GM18870 (cell line): ENCODE results near the gene MS4A14.
"Not testable (repeated sequence)": the region's sequence is repeated elsewhere in the genome, so short reads cannot be mapped to it uniquely, and the experiment has no call there.

Source experiments
- ATAC-seq: cut with Tn5 transposase; IDR thresholded peaks from one replicate; pipeline ENCODE4 v1.9.1; 2021; ENCODE audit warnings: moderate library complexity; ENCODE audit not compliant: unreplicated experiment

The MS4A14 gene, protein sequence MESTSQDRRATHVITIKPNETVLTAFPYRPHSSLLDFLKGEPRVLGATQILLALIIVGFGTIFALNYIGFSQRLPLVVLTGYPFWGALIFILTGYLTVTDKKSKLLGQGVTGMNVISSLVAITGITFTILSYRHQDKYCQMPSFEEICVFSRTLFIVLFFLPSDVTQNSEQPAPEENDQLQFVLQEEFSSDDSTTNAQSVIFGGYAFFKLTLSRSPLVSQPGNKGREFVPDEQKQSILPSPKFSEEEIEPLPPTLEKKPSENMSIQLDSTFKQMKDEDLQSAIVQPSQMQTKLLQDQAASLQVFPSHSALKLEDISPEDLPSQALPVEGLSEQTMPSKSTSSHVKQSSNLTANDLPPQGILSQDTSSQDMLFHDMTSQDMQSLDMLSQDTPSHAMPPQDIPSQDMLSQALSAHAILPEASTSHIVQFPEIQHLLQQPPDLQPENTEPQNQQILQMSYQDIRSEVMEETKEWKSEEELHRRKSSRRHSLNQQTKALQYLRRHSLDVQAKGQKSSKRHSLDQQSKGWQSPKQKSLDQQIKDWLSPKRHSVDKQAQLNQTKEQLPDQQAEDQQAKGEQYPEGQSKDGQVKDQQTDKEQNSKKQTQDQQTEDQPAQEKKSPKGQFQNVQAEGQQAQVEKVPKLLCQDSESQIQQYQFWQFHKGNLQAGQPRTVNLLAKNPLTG

DNA sequence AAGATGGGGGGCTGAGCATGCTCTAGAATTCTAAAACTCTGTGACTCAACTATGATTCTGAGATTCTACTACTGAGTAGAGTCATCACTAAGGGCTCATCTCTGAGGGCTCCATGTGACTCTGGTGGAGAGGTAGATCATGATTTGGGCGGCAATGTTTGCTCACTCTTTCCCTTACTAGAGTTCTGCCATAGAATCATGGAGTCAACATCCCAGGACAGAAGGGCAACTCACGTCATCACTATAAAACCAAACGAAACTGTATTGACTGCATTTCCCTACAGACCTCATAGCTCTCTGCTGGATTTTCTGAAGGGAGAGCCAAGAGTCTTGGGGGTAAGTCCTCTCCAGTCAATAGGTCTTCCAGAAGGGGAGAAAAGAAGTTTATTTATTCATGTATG is at the start of gene MS4A14:
Gene MS4A14 (plus strand): TSS at position 78 of the 400 bp plus-strand sequence. CDS start 120 bp downstream, at position 198.
- ATAC-seq = no peak

DNA sequence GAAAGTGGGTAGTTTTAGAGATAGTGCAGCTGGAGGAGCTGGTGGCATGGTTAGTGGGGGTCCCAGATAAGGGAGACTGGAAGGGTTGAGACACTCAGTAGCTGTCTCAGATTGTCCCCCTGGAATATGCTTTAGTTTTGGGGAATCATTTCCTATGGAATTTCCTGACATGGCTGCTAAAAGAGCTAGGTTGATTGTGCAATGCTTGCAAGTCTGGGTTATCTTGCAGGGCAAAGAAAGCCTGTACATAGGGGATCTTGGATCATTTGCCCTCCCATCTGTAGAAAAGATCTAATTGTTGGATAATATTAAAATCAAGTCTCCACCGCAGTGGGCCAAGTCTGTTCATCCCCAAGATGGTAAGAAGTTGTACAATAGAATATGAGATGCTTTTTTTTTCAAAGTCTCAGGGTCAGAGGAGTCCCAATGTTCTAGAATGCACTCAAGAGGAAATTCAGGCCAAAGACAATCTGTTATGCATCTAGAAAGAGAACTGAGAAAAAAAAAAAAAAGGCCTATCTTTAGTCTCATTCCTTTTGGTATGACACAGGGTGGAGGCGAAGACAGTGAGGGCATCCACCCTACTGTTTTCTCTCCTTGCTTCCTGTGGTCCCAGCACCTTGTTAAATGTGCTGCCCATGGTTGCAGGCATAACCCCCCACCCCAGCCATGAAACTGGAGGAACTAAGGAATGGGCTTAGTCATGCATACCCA is 49.0 kb upstream of the MS4A14 start:
- ATAC-seq = no peak

DNA sequence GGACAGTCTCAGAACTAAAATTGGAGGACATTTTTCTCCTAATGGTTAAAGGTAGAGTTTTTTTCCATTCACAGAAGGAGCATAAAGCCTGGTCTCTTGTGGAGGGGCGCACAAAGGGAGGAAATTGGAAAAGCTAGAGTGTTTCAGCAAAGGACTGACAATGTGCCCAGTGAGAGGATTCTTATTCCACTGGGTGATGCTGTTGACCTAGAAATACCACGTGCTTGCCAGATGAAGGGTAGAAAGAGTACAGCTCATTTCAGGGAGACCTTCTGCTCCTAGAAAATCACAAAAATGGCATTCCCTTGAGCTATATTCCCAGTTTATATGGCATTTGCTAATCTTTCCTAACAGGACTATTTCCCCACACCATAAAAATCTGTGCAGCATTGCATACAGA is 48.1 kb upstream of the MS4A14 start:
- no peak for ATAC-seq

DNA sequence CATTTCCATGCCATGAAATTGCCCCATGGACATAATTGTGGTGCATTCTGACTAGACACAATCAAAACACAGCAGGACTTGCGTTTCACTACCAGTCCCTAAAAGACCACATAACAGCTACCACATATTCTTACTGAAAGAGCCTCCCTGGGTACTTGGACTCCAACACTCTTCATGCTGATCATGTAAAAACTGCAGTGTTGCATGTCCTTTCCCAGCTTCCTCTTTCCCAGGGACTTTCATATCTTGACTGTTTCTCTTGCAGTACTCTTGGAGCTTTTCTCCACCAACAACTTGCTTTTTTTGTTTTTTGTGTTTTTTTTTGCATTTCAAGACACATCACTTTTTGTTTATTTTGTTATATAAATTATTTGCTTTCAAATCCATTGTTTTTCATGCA is 46.3 kb upstream of the MS4A14 start:
- no peak for ATAC-seq

DNA sequence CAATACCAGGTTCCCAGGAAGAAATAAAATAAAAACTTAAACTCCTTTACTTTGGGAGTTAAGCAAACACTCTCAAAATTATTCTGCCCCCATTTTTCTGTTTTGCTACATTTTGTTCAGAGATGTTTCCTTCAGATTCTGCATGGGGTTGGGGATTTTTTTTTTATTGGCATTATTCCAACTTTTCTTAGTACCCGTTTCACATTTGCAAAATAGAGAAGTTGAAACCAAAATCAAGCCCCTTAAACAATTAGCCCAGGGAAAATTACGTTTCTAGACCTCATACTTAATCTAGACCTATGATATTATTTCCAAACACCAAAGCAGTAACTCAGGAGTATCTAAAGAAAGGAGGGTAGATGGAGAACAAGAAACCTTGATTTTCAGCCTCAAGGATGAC is 38.5 kb upstream of the MS4A14 start:
- ATAC-seq = no peak

DNA sequence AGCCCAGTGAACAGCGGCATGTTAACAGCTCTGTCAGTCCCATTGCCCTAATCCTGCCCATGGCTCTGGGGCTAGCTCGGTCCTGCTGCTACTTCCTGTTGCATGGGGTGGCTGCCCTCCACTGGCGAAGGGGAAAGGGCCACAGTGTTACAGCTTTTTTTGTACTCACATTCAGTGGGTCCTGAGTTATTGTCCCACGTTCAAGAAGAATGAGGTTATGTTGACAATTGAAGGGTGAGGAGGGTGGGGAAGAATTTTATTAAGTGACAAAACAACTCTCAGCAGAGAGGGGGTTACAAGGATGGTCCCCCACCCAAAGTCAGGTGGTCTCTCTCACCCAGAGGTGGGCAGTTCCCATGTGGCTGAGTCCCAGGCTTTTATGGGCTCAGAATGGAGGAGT is 35.6 kb upstream of the MS4A14 start:
- ATAC-seq = no peak

DNA sequence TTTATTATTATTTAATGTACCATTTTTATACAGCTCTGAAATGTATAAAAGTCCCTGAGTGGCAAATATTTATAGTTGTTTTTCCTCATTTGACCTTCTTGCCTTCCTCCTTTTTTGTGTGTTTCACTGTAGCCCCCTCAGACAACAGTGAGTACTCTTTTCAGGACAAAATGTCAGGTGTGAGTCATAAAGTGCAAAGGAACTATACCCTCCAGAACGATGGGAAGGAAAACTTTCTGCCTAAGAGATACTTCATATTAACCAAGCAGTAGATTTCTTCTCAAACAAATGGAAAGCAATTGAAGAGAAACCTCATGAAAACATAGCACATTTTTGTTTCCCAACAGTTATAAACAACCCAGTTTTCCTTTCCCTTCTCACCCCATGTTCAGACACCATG is 34.0 kb upstream of the MS4A14 start:
- ATAC-seq = no peak

DNA sequence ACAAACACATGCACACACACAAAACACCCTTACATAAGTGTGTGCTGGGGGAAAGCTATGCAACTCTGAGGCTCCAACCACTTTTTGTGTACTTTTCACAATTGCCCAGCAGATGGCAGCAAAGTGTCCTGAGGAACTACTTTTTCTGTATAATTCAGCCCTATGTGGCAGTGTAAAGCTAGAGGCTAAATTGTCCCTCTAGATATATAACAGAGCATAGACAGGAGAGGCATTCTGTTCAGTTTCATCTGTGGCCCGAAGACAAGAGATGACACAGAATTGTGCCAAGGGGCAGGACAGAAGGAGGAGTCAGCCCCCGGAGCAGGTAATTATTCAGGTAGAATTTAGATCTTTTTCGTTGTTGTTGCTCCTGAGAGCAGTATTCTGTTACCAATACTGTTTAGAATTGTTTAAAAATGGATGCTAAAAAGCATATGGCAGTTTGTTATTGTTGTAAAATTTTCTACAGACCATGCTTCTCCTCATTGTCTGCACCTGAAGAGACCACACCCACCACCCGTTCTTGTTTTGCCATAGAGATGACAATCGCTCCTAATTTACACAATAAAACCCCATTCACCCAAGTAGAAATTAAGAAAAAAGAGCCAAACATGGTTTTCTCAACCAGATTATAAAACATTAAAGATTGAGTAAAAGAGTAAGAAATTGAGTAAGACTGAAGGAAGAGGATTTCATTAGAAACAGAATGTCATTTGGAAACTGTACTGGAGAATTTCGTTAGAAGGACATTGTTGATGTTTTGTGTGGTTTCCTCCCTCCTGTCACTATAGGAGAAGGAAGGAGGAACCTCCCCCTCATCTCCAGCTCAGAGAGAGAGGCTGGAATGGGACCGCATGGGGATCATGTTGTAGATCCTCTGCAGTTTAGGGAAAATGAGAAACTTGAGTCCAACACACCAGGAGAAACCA is 32.5 kb upstream of the MS4A14 start:
- ATAC-seq = no peak

DNA sequence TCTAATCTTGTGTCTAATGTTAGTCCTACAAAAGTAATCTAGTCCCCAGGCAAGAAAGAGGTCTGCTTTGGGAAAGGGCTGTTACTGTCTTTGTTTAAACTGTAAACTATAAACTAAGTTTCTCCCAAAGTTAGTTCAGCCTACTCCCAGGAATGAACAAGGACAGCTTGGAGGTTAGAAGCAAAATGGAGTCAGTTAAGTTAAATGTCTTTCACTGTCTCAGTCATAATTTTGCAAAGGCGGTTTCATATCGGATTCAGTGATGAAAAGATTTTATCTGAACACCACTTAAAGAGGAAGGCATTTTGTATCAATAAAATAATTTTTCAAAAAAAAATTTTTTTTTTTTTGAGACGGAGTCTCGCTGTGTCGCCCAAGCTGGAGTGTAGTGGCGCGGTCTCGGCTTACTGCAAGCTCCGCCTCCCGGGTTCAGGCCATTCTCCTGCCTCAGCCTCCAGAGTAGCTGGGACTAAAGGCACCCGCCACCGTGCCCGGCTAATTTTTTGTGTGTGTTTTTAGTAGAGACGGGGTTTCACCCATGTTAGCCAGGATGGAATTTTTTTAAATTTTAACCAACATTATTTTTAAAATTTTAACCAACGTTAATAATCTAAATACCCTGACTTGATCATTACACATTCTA is 29.9 kb upstream of the MS4A14 start:
- ATAC-seq = not testable (repeated sequence)

DNA sequence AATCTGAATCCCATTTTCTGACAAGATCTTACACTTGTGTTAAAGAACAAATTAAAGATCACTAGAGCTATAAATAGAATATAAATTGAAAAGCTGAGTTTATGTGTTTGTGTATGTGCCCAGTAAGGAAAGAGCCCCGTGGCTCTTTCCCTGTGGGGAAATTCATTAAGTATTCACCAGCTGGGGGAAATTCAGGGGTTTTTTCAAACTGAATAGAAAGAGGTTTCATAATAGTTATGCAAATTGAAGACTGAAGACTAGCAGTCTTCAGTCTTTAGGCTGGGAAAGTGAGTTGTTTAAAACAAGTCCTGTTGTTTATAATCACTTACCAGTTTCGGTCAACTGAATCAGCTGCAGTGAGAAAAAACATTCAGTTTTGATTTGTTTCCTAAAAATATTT is 29.2 kb upstream of the MS4A14 start:
- ATAC-seq = peak; percentile 83

DNA sequence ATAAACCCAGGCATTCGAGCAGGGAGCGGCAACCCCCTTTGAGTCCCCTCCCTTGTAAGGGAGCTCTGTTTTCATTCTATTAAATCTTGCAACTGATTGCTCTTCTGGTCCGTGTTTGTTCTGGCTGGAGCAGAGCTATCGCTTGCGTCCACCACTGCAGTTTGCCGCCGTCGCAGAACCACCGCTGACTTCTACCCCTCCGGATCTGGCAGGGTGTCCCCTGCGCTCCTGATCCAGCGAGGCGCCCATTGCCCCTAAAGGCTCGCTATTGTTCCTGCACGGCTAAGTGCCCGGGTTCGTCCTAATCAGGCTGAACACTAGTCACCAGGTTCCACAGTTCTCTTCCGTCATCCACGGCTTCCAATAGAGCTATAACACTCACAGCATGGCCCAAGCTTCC is 28.4 kb upstream of the MS4A14 start:
- no peak for ATAC-seq

DNA sequence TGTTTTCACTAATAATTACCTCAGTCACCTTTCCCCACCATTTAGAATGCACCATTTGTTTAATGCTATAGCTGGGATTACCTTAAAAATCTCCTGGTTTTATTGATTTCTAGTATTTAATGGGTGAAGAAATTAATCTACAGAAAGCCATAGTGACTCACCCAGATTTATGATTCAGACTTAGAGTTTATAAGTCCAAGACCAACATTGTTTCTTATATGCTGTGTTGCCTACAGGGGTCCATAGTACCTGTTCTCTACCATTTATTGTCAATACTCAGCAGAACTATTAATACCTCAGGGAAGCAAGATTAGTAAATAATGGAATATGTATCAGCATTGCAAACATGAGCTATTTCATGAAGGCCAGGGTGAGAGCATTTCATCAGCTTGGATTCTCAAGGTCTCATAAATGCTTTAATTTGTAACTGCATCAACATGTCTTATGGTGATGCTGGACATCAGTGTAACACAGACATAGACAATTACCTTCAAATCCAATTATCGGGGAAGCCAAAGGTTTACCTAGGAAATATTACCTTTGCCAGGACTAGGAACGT is 25.9 kb upstream of the MS4A14 start:
- no peak for ATAC-seq

DNA sequence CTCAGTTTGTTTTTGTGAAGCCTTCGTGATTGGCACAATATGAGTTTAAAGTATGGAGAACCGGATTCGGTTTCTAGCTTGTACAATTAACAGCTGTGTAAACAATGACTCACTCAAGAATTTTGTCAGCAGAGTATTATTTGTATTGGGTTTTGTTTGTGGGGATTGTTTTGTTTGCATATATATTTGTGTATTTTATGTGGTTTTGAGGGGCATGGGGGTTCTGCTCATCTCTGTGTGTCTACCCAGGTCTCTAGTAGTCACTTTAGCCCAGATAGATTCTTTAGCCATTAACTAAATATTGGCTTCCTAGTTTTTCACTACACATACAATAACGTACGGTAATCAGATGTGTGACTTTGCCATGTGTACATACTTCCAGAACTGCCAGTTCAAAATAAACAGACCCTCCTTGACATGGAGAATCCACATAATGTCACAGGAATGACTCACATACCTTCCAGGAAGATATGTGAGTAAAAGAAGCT is 25.4 kb upstream of the MS4A14 start:
- ATAC-seq = no peak

DNA sequence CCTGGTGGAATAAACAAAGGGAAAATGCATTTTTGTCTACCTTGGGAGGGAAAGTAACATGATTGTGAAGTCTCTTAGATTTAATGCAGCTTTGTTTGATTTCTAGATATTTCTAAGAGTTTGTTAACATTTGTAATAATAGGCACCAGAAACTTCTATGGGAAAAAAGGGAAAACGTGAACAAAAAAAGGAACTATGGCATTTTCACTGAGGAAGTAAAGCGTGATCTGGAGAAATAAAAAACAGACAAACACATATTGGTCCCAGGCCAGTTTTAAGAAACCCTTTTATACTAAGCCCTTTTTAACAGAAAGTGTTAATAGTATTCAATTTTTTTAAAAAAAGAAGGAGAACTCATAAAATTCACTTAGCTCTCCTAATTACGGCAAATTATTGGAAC is 24.9 kb upstream of the MS4A14 start:
- ATAC-seq = no peak

DNA sequence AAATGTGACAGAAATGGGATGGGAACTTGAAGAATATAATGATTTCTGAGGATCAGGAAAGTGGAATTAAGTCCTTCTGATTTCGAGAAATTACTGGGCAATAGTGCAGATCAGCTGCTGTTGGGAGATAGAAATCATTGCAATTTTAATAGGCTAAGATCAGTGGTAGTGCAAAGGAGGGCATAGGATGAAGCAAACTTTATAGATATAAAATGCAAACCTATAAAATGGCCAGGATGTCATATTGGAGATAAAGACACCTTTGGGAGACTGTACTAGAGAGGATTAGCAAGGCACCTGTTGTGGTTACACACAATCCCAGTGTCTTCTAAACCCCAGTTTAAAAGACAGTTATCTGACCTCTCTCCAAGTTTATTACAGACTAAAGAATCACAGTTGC is 24.4 kb upstream of the MS4A14 start:
- no peak for ATAC-seq

DNA sequence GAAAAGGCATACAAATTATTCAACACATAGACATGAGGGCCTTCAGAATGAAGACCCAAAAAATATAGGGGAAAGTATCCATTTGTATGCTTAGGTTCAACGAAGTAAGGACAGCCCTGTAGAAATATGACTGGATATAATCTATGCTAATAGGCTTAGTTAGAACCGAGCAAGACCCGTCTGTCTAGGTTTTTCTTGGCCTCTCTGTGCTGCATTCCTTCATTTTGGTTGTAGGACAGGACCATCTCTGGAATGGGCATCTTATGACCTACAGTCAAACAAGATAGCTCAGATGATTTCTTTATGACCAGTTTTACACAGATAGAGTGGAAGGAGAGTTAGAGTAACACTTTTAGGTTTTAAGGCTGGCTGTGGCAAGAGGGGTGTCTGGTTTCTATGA is 23.5 kb upstream of the MS4A14 start:
- no peak for ATAC-seq

DNA sequence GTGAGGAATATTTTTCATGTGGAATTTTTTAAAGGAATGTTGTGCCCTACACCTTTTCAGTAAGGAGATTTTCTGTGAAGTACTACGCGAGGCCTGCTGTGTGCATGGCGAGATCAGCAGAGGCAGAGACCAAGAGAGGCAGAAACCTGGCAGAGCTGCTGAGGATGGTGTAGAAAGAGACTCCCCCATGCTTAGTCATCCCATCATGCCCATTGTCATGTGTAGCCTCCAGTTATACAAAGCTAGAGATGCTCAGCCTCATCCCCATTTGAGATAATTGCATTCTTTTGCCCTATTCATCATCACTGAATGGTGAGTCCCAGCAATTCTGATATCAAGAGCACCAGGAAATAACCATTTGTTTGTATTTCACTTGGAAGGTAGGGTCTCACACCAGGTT is 20.9 kb upstream of the MS4A14 start:
- no peak for ATAC-seq

DNA sequence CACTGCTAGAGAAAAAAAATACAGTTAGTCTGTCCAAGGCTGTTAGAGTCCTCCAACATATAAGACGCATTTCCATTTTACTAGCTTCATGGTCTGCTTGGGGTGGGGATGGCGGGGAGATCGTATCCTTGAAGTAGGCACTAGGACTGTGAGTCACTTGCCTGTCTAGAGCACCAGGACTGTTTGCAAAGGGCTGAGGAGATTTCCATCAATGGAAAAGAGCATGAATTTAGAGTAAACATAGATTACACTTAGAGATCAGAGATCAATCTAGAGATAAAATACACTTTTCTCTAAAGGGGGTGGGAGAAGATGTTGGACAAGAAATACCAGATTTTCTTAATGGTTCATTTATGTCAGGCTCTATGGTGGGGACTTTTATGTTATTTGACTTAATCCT is 19.7 kb upstream of the MS4A14 start:
- ATAC-seq = no peak

DNA sequence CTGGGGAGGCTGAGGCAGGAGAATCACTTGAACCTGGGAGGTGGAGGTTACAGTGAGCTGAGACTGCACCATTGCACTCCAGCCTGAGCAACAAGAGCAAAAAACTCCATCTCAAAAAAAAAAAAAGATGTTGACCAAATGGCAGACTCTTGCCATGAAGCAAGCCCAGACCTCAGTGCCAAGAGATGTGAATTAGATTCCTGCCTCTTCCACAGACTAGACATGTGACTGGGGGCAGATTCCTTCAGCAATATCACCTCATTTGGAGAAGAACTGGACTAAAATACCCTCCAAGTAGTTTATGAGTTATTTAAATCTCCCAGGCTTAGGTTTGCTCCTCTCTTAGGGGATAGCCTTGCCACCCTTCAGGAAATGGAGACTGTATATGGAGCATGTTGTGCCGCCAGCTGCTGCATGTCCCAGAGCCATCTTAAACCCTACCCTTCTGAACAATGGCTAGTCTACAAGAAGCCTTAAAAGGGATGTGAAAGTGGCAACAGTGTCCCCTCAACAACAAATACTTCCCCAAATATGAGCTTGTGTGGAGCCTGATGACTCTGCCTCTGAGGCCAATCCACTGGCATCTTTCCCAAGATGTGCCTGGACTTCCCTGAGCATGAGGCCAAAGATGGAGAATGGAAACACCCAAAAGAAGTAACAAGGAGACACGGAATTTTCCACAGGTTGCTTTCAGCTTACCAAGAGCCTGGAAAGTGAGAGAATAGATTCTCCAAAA is 18.7 kb upstream of the MS4A14 start:
- ATAC-seq = no peak
